CD14-positive monocyte (primary cell): Measurements from ENCODE around the gene PRKAR1B. TPM values are rescaled to one million over a fixed set of nuclear protein-coding genes. Genes with fewer than 3 reads are reported as not detected.
"Not testable (repeated sequence)": the region's sequence is repeated elsewhere in the genome, so short reads cannot be mapped to it uniquely, and the experiment has no call there.

ENCODE experiments used
- DNase-seq, 3 donors: peaks; one replicate each; pipeline ENCODE4 v3.0.0-alpha.2; 2011 to 2022
- H2AFZ ChIP-seq: 2 replicates; pipeline ENCODE4 v1.6.0; 2012; ENCODE audit warnings: mild to moderate bottlenecking, low read depth, low read length, inconsistent platforms; ENCODE audit not compliant: insufficient read depth, poor library complexity, severe bottlenecking
- H3K27ac ChIP-seq, 2 donors: 1 replicate in 1 of 2; 2 replicates in 1 of 2; pipeline ENCODE4 v1.5.1; 2012 to 2013; ENCODE audit warnings: low read length in 2 of 2, control low read depth in 1 of 2, inconsistent platforms in 1 of 2, low read depth in 1 of 2, mild to moderate bottlenecking in 1 of 2
- H3K27me3 ChIP-seq, 2 donors: one replicate each; pipeline versions ENCODE4 v1.6.0 to v1.6.1; 2011 to 2013; ENCODE audit warnings: low read length in 2 of 2; ENCODE audit not compliant: control insufficient read depth in 2 of 2, insufficient read depth in 2 of 2
- H3K36me3 ChIP-seq, 2 donors: replicated peaks in 1 of 2; 1 replicate in 1 of 2; 2 replicates in 1 of 2; pipeline versions ENCODE4 v1.5.1 to v1.6.1; 2012 to 2013; ENCODE audit warnings: low read length in 2 of 2, control low read depth in 1 of 2, inconsistent platforms in 1 of 2, mild to moderate bottlenecking in 1 of 2; ENCODE audit not compliant: insufficient read depth in 2 of 2, control insufficient read depth in 1 of 2
- H3K4me1 ChIP-seq, 2 donors: 1 replicate in 1 of 2; 2 replicates in 1 of 2; pipeline versions ENCODE4 v1.5.1 to v1.6.1; 2012 to 2013; ENCODE audit warnings: low read length in 2 of 2, control low read depth in 1 of 2, inconsistent platforms in 1 of 2, mild to moderate bottlenecking in 1 of 2, moderate library complexity in 1 of 2; ENCODE audit not compliant: insufficient read depth in 2 of 2, control insufficient read depth in 1 of 2
- H3K4me2 ChIP-seq: replicated peaks from 2 replicates; pipeline ENCODE3; 2012; ENCODE audit warnings: low read length, moderate library complexity, mild to moderate bottlenecking; ENCODE audit not compliant: poor library complexity, severe bottlenecking; ENCODE audit errors: extremely low read depth
- H3K4me3 ChIP-seq, 3 experiments: fragments of 200-600 bp in 1 of 3; sonication (generic) in 1 of 3; replicated peaks in 1 of 3; 1 replicate in 2 of 3; 2 replicates in 1 of 3; pipeline ENCODE4 v1.5.1; 2011 to 2013; ENCODE audit warnings: low read length in 3 of 3, mild to moderate bottlenecking in 3 of 3, control low read depth in 2 of 3, low read depth in 2 of 3, inconsistent platforms in 1 of 3, moderate library complexity in 1 of 3
- H3K79me2 ChIP-seq: 2 replicates; pipeline ENCODE4 v1.6.0; 2012; ENCODE audit warnings: mild to moderate bottlenecking, control low read depth, inconsistent platforms, low read length, moderate library complexity; ENCODE audit not compliant: insufficient read depth
- H3K9ac ChIP-seq: 2 replicates; pipeline ENCODE4 v1.6.0; 2017; ENCODE audit warnings: low read length, mild to moderate bottlenecking; ENCODE audit not compliant: insufficient read depth, poor library complexity, severe bottlenecking
- H3K9me3 ChIP-seq, 2 donors: replicated peaks in 1 of 2; 1 replicate in 1 of 2; 2 replicates in 1 of 2; pipeline versions ENCODE4 v1.5.1 to v1.6.1; 2012 to 2013; ENCODE audit warnings: low read length in 2 of 2, control low read depth in 1 of 2; ENCODE audit not compliant: control insufficient read depth in 1 of 2, insufficient read depth in 1 of 2
- H4K20me1 ChIP-seq: 2 replicates; pipeline ENCODE4 v1.6.0; 2012; ENCODE audit warnings: mild to moderate bottlenecking, low read length, control low read depth, moderate library complexity; ENCODE audit not compliant: insufficient read depth
- H3K27ac Mint-ChIP-seq, 7 donors: one replicate each; pipeline ENCODE4 v1.8.0; 2020; ENCODE audit warnings: mild to moderate bottlenecking in 7 of 7, mixed read lengths in 7 of 7, moderate library complexity in 6 of 7, inconsistent platforms in 2 of 7
- H3K27me3 Mint-ChIP-seq, 3 donors: one replicate each; pipeline ENCODE4 v1.8.0; 2021 to 2022; ENCODE audit warnings: low read depth in 3 of 3, mild to moderate bottlenecking in 3 of 3, mixed read lengths in 3 of 3, moderate library complexity in 3 of 3, inconsistent platforms in 1 of 3
- H3K36me3 Mint-ChIP-seq, 2 donors: one replicate each; pipeline ENCODE4 v1.8.0; 2020; ENCODE audit warnings: mixed read lengths in 2 of 2, inconsistent platforms in 1 of 2, mild to moderate bottlenecking in 1 of 2
- H3K4me1 Mint-ChIP-seq: one replicate; pipeline ENCODE4 v1.8.0; 2020; ENCODE audit warnings: mild to moderate bottlenecking, mixed read lengths
- H3K4me3 Mint-ChIP-seq, 2 donors: one replicate each; pipeline ENCODE4 v1.8.0; 2020; ENCODE audit warnings: mild to moderate bottlenecking in 2 of 2, mixed read lengths in 2 of 2, moderate library complexity in 1 of 2
- H3K9me3 Mint-ChIP-seq, 7 donors: one replicate each; pipeline ENCODE4 v1.8.0; 2020 to 2022; ENCODE audit warnings: mixed read lengths in 7 of 7, mild to moderate bottlenecking in 6 of 7, moderate library complexity in 6 of 7, inconsistent platforms in 2 of 7
- WGBS: methylation state at CpG from one replicate; pipeline ENCODE4 v1.1.5; 2013; ENCODE audit warnings: missing lambda C conversion rate; ENCODE audit not compliant: insufficient coverage; 5-methylcytosine and 5-hydroxymethylcytosine counted together
- intact Hi-C, 2 donors: fragments of 100-400 bp; cut with micrococcal nuclease; formaldehyde crosslinking; loops; one replicate each; pipeline versions ENCODE4 v1.15.0 to v1.15.1; 2023
- polyA plus RNA-seq, 3 donors: library from polyadenylated mRNA; depleted of rRNA in 1 of 3; unstranded in 2 of 3; stranded (reverse) in 1 of 3; fragments of 300-500 nt in 2 of 3; fragments of >200 nt in 1 of 3; fragmentation: Illumina TruSeq in 2 of 3; gene quantifications; 1 replicate in 2 of 3; 2 replicates in 1 of 3; pipeline ENCODE4 v1.2.3, GENCODE V29; 2012 to 2021
- TF ChIP-seq, protein P1 (sequence below): fragments of 200-600 bp; IDR thresholded peaks from one replicate; pipeline ENCODE4 v1.8.0; 2022; ENCODE audit warnings: antibody characterized with exemption, mild to moderate bottlenecking

The PRKAR1B gene
- polyA plus RNA-seq, 3 donors: 0.94 to 2.1 (median 1.1) TPM

DNA sequence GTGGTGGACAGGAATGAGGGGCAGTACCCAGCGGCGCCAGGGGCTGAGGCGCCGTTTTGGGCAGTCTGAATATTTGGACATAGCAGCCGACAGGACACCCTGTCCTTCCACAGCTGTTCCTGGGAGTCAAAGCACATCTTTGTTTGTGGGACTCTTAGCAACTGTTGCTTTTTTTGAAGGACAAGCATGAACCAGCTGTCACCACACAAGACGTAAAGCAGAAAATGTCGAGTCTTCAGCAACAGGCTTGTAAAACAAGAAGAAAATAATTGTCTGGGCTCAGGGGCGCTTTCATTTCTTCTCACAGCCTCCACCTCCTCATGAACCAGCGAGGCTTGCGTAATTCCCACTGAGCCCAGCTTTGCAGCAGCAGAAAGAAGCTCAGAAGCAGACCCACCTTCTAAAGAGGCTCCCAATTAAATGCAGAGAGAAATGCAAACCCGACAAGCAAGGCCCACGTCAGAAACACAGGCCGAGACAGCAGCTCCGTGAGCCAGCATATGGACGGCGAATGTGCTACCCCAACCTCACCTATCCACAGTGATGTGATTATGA, 69.4 kb downstream of the PRKAR1B start:
- Histone ChIP-seq H3K36me3 (no peaks in the 10 kb centered on the region), H3K79me2 (no peaks in the 10 kb centered on the region), H3K27ac (no peak overlapping the region), H3K27me3 (no peaks in the 10 kb centered on the region), H4K20me1 (no peaks in the 10 kb centered on the region), H3K9me3 (peaks cover 10 to 22% of the 10 kb centered on the region in 2 donors), H3K9ac (no peak overlapping the region), H3K4me2 (no peak overlapping the region), H3K4me1 (no peaks in the 10 kb centered on the region), H3K4me3 (no peak overlapping the region), H2AFZ (no peak overlapping the region)
- H3K27me3 Mint-ChIP-seq: no peaks in the 10 kb centered on the region
- H3K36me3 Mint-ChIP-seq: no peaks in the 10 kb centered on the region
- no peaks in the 10 kb centered on the region for H3K4me1 Mint-ChIP-seq
- DNase-seq: no peak
- 83% methylated on average over 9 of the region's 16 CpGs for WGBS
- peaks cover 2 to 13% (median 8%) of the 10 kb centered on the region in 7 donors for H3K9me3 Mint-ChIP-seq
- no peak overlapping the region for H3K4me3 Mint-ChIP-seq
- TF ChIP-seq, protein P1, sequence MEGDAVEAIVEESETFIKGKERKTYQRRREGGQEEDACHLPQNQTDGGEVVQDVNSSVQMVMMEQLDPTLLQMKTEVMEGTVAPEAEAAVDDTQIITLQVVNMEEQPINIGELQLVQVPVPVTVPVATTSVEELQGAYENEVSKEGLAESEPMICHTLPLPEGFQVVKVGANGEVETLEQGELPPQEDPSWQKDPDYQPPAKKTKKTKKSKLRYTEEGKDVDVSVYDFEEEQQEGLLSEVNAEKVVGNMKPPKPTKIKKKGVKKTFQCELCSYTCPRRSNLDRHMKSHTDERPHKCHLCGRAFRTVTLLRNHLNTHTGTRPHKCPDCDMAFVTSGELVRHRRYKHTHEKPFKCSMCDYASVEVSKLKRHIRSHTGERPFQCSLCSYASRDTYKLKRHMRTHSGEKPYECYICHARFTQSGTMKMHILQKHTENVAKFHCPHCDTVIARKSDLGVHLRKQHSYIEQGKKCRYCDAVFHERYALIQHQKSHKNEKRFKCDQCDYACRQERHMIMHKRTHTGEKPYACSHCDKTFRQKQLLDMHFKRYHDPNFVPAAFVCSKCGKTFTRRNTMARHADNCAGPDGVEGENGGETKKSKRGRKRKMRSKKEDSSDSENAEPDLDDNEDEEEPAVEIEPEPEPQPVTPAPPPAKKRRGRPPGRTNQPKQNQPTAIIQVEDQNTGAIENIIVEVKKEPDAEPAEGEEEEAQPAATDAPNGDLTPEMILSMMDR: no peak
- intact Hi-C loops: no loop called here
- no peak overlapping the region for H3K27ac Mint-ChIP-seq

GRCh38 chr7:657010-657409, 70.1 kb downstream of the PRKAR1B start:
- intact Hi-C loops: not testable (repeated sequence)
- WGBS: 93% methylated on average over 3 of the region's 3 CpGs

More at GRCh38 chr7:657010-657409, 70.1 kb downstream of the PRKAR1B start:
- H3K27ac Mint-ChIP-seq, H3K4me3 Mint-ChIP-seq, H3K4me1 ChIP-seq, H3K36me3 Mint-ChIP-seq, DNase-seq, H3K4me2 ChIP-seq, H3K4me1 Mint-ChIP-seq, H3K79me2 ChIP-seq, H3K9ac ChIP-seq, H4K20me1 ChIP-seq, H3K27me3 Mint-ChIP-seq, H3K36me3 ChIP-seq, H3K27ac ChIP-seq, H3K27me3 ChIP-seq, H3K4me3 ChIP-seq, H2AFZ ChIP-seq: not testable (repeated sequence)
- peaks cover 16 to 28% of the 10 kb centered on the region in 2 donors for H3K9me3 ChIP-seq
- peaks cover 4 to 19% (median 11%) of the 10 kb centered on the region in 7 donors for H3K9me3 Mint-ChIP-seq
